ENCODE measurements around the gene SORCS1. TPM values are rescaled to one million over a fixed set of nuclear protein-coding genes. Genes with fewer than 3 reads are reported as not detected.

The SORCS1 gene
- total RNA-seq, 1 experiment from 2014 or later = not detected

GRCh38 chr10:106981452-106982075 lies 182.9 kb downstream of the SORCS1 start:
- Histone ChIP-seq H3K9me3 (replicated peaks) (no peaks in the 10 kb centered on the region; the same call in 1 of the 2 replicates), H3K4me1 (replicated peaks) (no peaks in the 10 kb centered on the region), H3K36me3 (no peaks in the 10 kb centered on the region), H3K27me3 (replicated peaks) (no peaks in the 10 kb centered on the region), H3K4me3 (no peak overlapping the region), H3K27ac (no peak overlapping the region)
- no peak for DNase-seq (ENCODE audit: low read depth in 1 of 2, low spot score in 2 of 2)

- Histone ChIP-seq H3K27me3 (replicated peaks) (no peaks in the 10 kb centered on the region), H3K27ac (no peak overlapping the region), H3K4me3 (no peak overlapping the region)
Measured at GRCh38 chr10:106980495-106981451, 183.7 kb downstream of the SORCS1 start.

GRCh38 chr10:106978756-106979155 lies 185.8 kb downstream of the SORCS1 start:
- no peaks in the 10 kb centered on the region for H3K27me3 ChIP-seq (replicated peaks)
- no peak overlapping the region for H3K27ac ChIP-seq
- DNase-seq (ENCODE audit: low read depth in 1 of 2, low spot score in 2 of 2) = no peak

More at GRCh38 chr10:106980495-106981451, 183.7 kb downstream of the SORCS1 start:
- H3K4me1 ChIP-seq (replicated peaks) = no peaks in the 10 kb centered on the region
- no peaks in the 10 kb centered on the region for H3K36me3 ChIP-seq
- H3K9me3 ChIP-seq (replicated peaks) = no peaks in the 10 kb centered on the region; the same call in 1 of the 2 replicates
- no peak for DNase-seq (ENCODE audit: low read depth in 1 of 2, low spot score in 2 of 2)

GRCh38 chr10:106973716-106974115 lies 190.8 kb downstream of the SORCS1 start:
- H3K9me3 ChIP-seq (replicated peaks) = no peaks in the 10 kb centered on the region
- H3K4me1 ChIP-seq (replicated peaks) = no peaks in the 10 kb centered on the region
- DNase-seq (ENCODE audit: low read depth in 1 of 2, low spot score in 2 of 2) = no peak
- no peaks in the 10 kb centered on the region for H3K36me3 ChIP-seq
- no peaks in the 10 kb centered on the region for H3K27me3 ChIP-seq (replicated peaks)
- H3K4me3 ChIP-seq = no peak overlapping the region
- H3K27ac ChIP-seq = no peak overlapping the region

More at GRCh38 chr10:106978756-106979155, 185.8 kb downstream of the SORCS1 start:
- H3K4me3 ChIP-seq = no peak overlapping the region
- no peaks in the 10 kb centered on the region for H3K36me3 ChIP-seq
- no peaks in the 10 kb centered on the region; the same call in 1 of the 2 replicates for H3K9me3 ChIP-seq (replicated peaks)
- H3K4me1 ChIP-seq (replicated peaks) = no peaks in the 10 kb centered on the region

- no peak for DNase-seq (ENCODE audit: low read depth in 1 of 2, low spot score in 2 of 2)
- no peaks in the 10 kb centered on the region for H3K27me3 ChIP-seq (replicated peaks)
- no peaks in the 10 kb centered on the region for H3K4me1 ChIP-seq (replicated peaks)
- H3K9me3 ChIP-seq (replicated peaks) = no peaks in the 10 kb centered on the region
- no peak overlapping the region for H3K27ac ChIP-seq
- no peak overlapping the region for H3K4me3 ChIP-seq
- no peaks in the 10 kb centered on the region for H3K36me3 ChIP-seq
Measured at GRCh38 chr10:106973288-106973687, 191.2 kb downstream of the SORCS1 start.

GRCh38 chr10:106972381-106972780 lies 192.1 kb downstream of the SORCS1 start:
- H3K27me3 ChIP-seq (replicated peaks) = no peaks in the 10 kb centered on the region
- DNase-seq (ENCODE audit: low read depth in 1 of 2, low spot score in 2 of 2) = no peak
- H3K27ac ChIP-seq = no peak overlapping the region
- no peaks in the 10 kb centered on the region for H3K4me1 ChIP-seq (replicated peaks)
- no peaks in the 10 kb centered on the region for H3K36me3 ChIP-seq
- H3K4me3 ChIP-seq = no peak overlapping the region
- H3K9me3 ChIP-seq (replicated peaks) = no peaks in the 10 kb centered on the region

GRCh38 chr10:106971411-106971831 lies 193.1 kb downstream of the SORCS1 start:
- no peaks in the 10 kb centered on the region for H3K27me3 ChIP-seq (replicated peaks)
- DNase-seq (ENCODE audit: low read depth in 1 of 2, low spot score in 2 of 2) = no peak
- H3K4me3 ChIP-seq = no peak overlapping the region
- no peaks in the 10 kb centered on the region for H3K36me3 ChIP-seq
- H3K4me1 ChIP-seq (replicated peaks) = no peaks in the 10 kb centered on the region
- no peak overlapping the region for H3K27ac ChIP-seq
- H3K9me3 ChIP-seq (replicated peaks) = no peaks in the 10 kb centered on the region

- Histone ChIP-seq H3K4me3 (no peak overlapping the region), H3K27me3 (replicated peaks) (no peaks in the 10 kb centered on the region), H3K9me3 (replicated peaks) (no peaks in the 10 kb centered on the region), H3K4me1 (replicated peaks) (no peaks in the 10 kb centered on the region), H3K27ac (no peak overlapping the region), H3K36me3 (no peaks in the 10 kb centered on the region)
- DNase-seq (ENCODE audit: low read depth in 1 of 2, low spot score in 2 of 2) = no peak
Measured at GRCh38 chr10:106967452-106967851, 197.1 kb downstream of the SORCS1 start.

GRCh38 chr10:106960812-106961211 lies 203.7 kb downstream of the SORCS1 start:
- H3K4me1 ChIP-seq (replicated peaks) = no peaks in the 10 kb centered on the region
- no peak overlapping the region for H3K27ac ChIP-seq
- H3K27me3 ChIP-seq (replicated peaks) = no peaks in the 10 kb centered on the region
- H3K36me3 ChIP-seq = no peaks in the 10 kb centered on the region
- H3K4me3 ChIP-seq = no peak overlapping the region
- H3K9me3 ChIP-seq (replicated peaks) = no peaks in the 10 kb centered on the region; the same call in 1 of the 2 replicates
- DNase-seq (ENCODE audit: low read depth in 1 of 2, low spot score in 2 of 2) = no peak

- DNase-seq (ENCODE audit: low read depth in 1 of 2, low spot score in 2 of 2) = no peak
- no peak overlapping the region for H3K27ac ChIP-seq
- no peaks in the 10 kb centered on the region for H3K4me1 ChIP-seq (replicated peaks)
- no peaks in the 10 kb centered on the region for H3K27me3 ChIP-seq (replicated peaks)
- no peak overlapping the region for H3K4me3 ChIP-seq
- H3K36me3 ChIP-seq = no peaks in the 10 kb centered on the region
- no peaks in the 10 kb centered on the region; the same call in 1 of the 2 replicates for H3K9me3 ChIP-seq (replicated peaks)
Measured at GRCh38 chr10:106959521-106959920, 205.0 kb downstream of the SORCS1 start.

- DNase-seq (ENCODE audit: low read depth in 1 of 2, low spot score in 2 of 2) = no peak
- Histone ChIP-seq H3K4me1 (replicated peaks) (no peaks in the 10 kb centered on the region), H3K4me3 (no peak overlapping the region), H3K27me3 (replicated peaks) (no peaks in the 10 kb centered on the region), H3K27ac (no peak overlapping the region), H3K36me3 (no peaks in the 10 kb centered on the region), H3K9me3 (replicated peaks) (no peaks in the 10 kb centered on the region; the same call in 1 of the 2 replicates)
Measured at GRCh38 chr10:106958589-106959361, 205.7 kb downstream of the SORCS1 start.

- DNase-seq (ENCODE audit: low read depth in 1 of 2, low spot score in 2 of 2) = no peak
- Histone ChIP-seq H3K36me3 (no peaks in the 10 kb centered on the region), H3K27ac (no peak overlapping the region), H3K9me3 (replicated peaks) (no peaks in the 10 kb centered on the region; the same call in 1 of the 2 replicates), H3K27me3 (replicated peaks) (no peaks in the 10 kb centered on the region), H3K4me3 (no peak overlapping the region), H3K4me1 (replicated peaks) (no peaks in the 10 kb centered on the region)
Measured at GRCh38 chr10:106957823-106958588, 206.5 kb downstream of the SORCS1 start.

Measured in SJSA1 (cell line).